ENCODE measurements around the gene CES2. TPM values are rescaled to one million over a fixed set of nuclear protein-coding genes. Genes with fewer than 3 reads are reported as not detected.

Gene CES2
- total and polyA plus RNA-seq, 9 of the 15 experiments (the other 6 are each of a cell fraction or from before 2014, with no cell fraction given): 2.2 to 37.9 (median 24.4) TPM

GRCh38 chr16:66899945-66900710, 35.2 kb upstream of the CES2 start (continued):
- TF ChIP-seq, protein P1, sequence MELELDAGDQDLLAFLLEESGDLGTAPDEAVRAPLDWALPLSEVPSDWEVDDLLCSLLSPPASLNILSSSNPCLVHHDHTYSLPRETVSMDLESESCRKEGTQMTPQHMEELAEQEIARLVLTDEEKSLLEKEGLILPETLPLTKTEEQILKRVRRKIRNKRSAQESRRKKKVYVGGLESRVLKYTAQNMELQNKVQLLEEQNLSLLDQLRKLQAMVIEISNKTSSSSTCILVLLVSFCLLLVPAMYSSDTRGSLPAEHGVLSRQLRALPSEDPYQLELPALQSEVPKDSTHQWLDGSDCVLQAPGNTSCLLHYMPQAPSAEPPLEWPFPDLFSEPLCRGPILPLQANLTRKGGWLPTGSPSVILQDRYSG (tag; conservative IDR thresholded peaks at IDR 0.05; ENCODE audit: low read depth): 0 out of 2 replicates have a peak, but pooled peaks have one; percentile 21
- peak in 1 of 2 experiments; percentile 80; a peak in 2 of 4 replicates for TF ChIP-seq TBL1XR1 (IDR thresholded peaks at IDR 0.05; ENCODE audit: low read length in 2 of 2)
- peak; percentile 84 for TF ChIP-seq MTA3 (IDR thresholded peaks at IDR 0.05; ENCODE audit: borderline replicate concordance)
- TF ChIP-seq, protein P2, sequence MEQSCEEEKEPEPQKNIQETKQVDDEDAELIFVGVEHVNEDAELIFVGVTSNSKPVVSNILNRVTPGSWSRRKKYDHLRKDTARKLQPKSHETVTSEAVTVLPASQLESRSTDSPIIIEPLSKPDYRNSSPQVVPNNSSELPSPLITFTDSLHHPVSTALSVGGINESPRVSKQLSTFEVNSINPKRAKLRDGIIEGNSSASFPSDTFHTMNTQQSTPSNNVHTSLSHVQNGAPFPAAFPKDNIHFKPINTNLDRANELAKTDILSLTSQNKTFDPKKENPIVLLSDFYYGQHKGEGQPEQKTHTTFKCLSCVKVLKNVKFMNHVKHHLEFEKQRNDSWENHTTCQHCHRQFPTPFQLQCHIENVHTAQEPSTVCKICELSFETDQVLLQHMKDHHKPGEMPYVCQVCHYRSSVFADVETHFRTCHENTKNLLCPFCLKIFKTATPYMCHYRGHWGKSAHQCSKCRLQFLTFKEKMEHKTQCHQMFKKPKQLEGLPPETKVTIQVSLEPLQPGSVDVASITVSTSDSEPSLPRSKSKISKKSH (CRISPR knock-in tag; IDR thresholded peaks at IDR 0.05): no peak
- TF ChIP-seq, protein P3, sequence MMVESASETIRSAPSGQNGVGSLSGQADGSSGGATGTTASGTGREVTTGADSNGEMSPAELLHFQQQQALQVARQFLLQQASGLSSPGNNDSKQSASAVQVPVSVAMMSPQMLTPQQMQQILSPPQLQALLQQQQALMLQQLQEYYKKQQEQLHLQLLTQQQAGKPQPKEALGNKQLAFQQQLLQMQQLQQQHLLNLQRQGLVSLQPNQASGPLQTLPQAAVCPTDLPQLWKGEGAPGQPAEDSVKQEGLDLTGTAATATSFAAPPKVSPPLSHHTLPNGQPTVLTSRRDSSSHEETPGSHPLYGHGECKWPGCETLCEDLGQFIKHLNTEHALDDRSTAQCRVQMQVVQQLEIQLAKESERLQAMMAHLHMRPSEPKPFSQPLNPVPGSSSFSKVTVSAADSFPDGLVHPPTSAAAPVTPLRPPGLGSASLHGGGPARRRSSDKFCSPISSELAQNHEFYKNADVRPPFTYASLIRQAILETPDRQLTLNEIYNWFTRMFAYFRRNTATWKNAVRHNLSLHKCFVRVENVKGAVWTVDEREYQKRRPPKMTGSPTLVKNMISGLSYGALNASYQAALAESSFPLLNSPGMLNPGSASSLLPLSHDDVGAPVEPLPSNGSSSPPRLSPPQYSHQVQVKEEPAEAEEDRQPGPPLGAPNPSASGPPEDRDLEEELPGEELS (CRISPR knock-in tag; IDR thresholded peaks at IDR 0.05; ENCODE audit: borderline replicate concordance): no peak
- no peak for TF ChIP-seq PHF21A (IDR thresholded peaks at IDR 0.05; ENCODE audit: borderline replicate concordance, low read depth)
- TF ChIP-seq, protein P4, sequence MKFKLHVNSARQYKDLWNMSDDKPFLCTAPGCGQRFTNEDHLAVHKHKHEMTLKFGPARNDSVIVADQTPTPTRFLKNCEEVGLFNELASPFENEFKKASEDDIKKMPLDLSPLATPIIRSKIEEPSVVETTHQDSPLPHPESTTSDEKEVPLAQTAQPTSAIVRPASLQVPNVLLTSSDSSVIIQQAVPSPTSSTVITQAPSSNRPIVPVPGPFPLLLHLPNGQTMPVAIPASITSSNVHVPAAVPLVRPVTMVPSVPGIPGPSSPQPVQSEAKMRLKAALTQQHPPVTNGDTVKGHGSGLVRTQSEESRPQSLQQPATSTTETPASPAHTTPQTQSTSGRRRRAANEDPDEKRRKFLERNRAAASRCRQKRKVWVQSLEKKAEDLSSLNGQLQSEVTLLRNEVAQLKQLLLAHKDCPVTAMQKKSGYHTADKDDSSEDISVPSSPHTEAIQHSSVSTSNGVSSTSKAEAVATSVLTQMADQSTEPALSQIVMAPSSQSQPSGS (CRISPR knock-in tag; IDR thresholded peaks at IDR 0.05): peak; percentile 47; the same call in 1 of the 2 replicates
- TF ChIP-seq CHD1 (IDR thresholded peaks at IDR 0.05; ENCODE audit: low read length): peak; percentile 68
- no peak for TF ChIP-seq FOXA3 (CRISPR knock-in tag; conservative IDR thresholded peaks at IDR 0.05 in 1 of 2, IDR thresholded peaks at IDR 0.05 in 1 of 2)
- peak; percentile 43; the same call in 1 of the 2 replicates for TF ChIP-seq PHF8 (IDR thresholded peaks at IDR 0.05; ENCODE audit: borderline replicate concordance, low read length)
- TF ChIP-seq, protein P5, sequence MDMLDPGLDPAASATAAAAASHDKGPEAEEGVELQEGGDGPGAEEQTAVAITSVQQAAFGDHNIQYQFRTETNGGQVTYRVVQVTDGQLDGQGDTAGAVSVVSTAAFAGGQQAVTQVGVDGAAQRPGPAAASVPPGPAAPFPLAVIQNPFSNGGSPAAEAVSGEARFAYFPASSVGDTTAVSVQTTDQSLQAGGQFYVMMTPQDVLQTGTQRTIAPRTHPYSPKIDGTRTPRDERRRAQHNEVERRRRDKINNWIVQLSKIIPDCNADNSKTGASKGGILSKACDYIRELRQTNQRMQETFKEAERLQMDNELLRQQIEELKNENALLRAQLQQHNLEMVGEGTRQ (CRISPR knock-in tag; IDR thresholded peaks at IDR 0.05): peak; percentile 77
- peak; percentile 94 for TF ChIP-seq RNF2 (IDR thresholded peaks at IDR 0.05)
- TF ChIP-seq NR2C2 (CRISPR knock-in tag; IDR thresholded peaks at IDR 0.05): peak; percentile 43; the same call in 1 of the 2 replicates
- peak; percentile 92 for TF ChIP-seq NR2C2 (tag; IDR thresholded peaks at IDR 0.05)
- 0 out of 2 replicates have a peak, but pooled peaks have one; percentile 9 for TF ChIP-seq DMBX1 (CRISPR knock-in tag; IDR thresholded peaks at IDR 0.05; ENCODE audit: borderline replicate concordance)
- peak; percentile 65; the same call in 1 of the 2 replicates for TF ChIP-seq TFAP4 (CRISPR knock-in tag; IDR thresholded peaks at IDR 0.05; ENCODE audit: borderline replicate concordance)
- peak; percentile 14; the same call in 1 of the 2 replicates for TF ChIP-seq ZNF263 (CRISPR knock-in tag; IDR thresholded peaks at IDR 0.05; ENCODE audit: borderline replicate concordance)
- peak; percentile 69; the same call in 1 of the 2 replicates for TF ChIP-seq PML (IDR thresholded peaks at IDR 0.05; ENCODE audit: low read length)
